Testis (tissue), 2 donors: Measurements from ENCODE around the gene ABCB6.

Experiments used
- POLR2A ChIP-seq: fragments of 450-650 bp; IDR thresholded peaks from one replicate; pipeline ENCODE4 v1.6.1; 2017; ENCODE audit warnings: antibody characterized with exemption, mild to moderate bottlenecking, moderate library complexity
- TF ChIP-seq, protein P1 (sequence below), 3 experiments: fragments of 450-650 bp in 2 of 3; fragments of 200-600 bp in 1 of 3; sonication (generic) in 1 of 3; IDR thresholded peaks; one replicate each; pipeline ENCODE4 v1.5.1; 2016 to 2019; ENCODE audit warnings: antibody characterized with exemption in 3 of 3, mild to moderate bottlenecking in 2 of 3, moderate library complexity in 1 of 3

- no peak for TF ChIP-seq POLR2A
- TF ChIP-seq, protein P1, sequence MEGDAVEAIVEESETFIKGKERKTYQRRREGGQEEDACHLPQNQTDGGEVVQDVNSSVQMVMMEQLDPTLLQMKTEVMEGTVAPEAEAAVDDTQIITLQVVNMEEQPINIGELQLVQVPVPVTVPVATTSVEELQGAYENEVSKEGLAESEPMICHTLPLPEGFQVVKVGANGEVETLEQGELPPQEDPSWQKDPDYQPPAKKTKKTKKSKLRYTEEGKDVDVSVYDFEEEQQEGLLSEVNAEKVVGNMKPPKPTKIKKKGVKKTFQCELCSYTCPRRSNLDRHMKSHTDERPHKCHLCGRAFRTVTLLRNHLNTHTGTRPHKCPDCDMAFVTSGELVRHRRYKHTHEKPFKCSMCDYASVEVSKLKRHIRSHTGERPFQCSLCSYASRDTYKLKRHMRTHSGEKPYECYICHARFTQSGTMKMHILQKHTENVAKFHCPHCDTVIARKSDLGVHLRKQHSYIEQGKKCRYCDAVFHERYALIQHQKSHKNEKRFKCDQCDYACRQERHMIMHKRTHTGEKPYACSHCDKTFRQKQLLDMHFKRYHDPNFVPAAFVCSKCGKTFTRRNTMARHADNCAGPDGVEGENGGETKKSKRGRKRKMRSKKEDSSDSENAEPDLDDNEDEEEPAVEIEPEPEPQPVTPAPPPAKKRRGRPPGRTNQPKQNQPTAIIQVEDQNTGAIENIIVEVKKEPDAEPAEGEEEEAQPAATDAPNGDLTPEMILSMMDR (IDR thresholded peaks at IDR 0.05) = no peak
These were observed 13.6 kb downstream of the ABCB6 start for GRCh38 chr2:219205165-219205538.
